Keratinocyte (primary cell): ENCODE data around the gene MME. TPM values are rescaled to one million over a fixed set of nuclear protein-coding genes. Genes with fewer than 3 reads are reported as not detected.

ENCODE experiments used
- DNase-seq: peaks from one replicate; pipeline ENCODE4 v3.0.0-alpha.2; 2011; ENCODE audit warnings: low read depth, missing footprints, low spot score
- FAIRE-seq: peaks from 2 replicates; lab custom pipeline; 2011; peaks lifted over from hg19 to GRCh38; lab: Jason Lieb, UNC
- H2AFZ ChIP-seq: 2 replicates; pipeline ENCODE4 v1.6.0; 2012; ENCODE audit warnings: low read length, control low read depth, inconsistent platforms; ENCODE audit not compliant: control insufficient read depth
- H3K27ac ChIP-seq: 2 replicates; pipeline ENCODE4 v1.5.1; 2011; ENCODE audit warnings: low read length; ENCODE audit not compliant: control insufficient read depth, insufficient read depth
- H3K27me3 ChIP-seq: 3 replicates; pipeline ENCODE4 v1.6.0; 2011; ENCODE audit warnings: low read length; ENCODE audit not compliant: control insufficient read depth, insufficient read depth; ENCODE audit errors: extremely low read depth
- H3K36me3 ChIP-seq, 2 experiments: 2 replicates in 1 of 2; 3 replicates in 1 of 2; pipeline ENCODE4 v1.5.1; 2011; ENCODE audit warnings: low read length in 2 of 2, mild to moderate bottlenecking in 1 of 2; ENCODE audit not compliant: control insufficient read depth in 2 of 2, insufficient read depth in 2 of 2; ENCODE audit errors: extremely low read depth in 1 of 2
- H3K4me1 ChIP-seq: 3 replicates; pipeline ENCODE4 v1.5.1; 2011; ENCODE audit warnings: low read length; ENCODE audit not compliant: control insufficient read depth, insufficient read depth; ENCODE audit errors: extremely low read depth
- H3K4me2 ChIP-seq: 3 replicates; pipeline ENCODE4 v1.6.0; 2011; ENCODE audit warnings: low read depth, low read length; ENCODE audit not compliant: control insufficient read depth, insufficient read depth; ENCODE audit errors: extremely low read depth
- H3K4me3 ChIP-seq, 3 experiments: fragments of 200-600 bp in 1 of 3; sonication (generic) in 1 of 3; 2 replicates in 2 of 3; 3 replicates in 1 of 3; pipeline ENCODE4 v1.5.1; 2011 to 2016; ENCODE audit warnings: low read length in 3 of 3, mild to moderate bottlenecking in 3 of 3, control low read depth in 2 of 3, inconsistent platforms in 1 of 3, low read depth in 1 of 3, mixed read lengths in 1 of 3, mixed run types in 1 of 3, moderate library complexity in 1 of 3; ENCODE audit not compliant: control insufficient read depth in 2 of 3, insufficient read depth in 2 of 3; ENCODE audit errors: extremely low read depth in 1 of 3
- H3K79me2 ChIP-seq: 2 replicates; pipeline ENCODE4 v1.6.0; 2012; ENCODE audit warnings: low read length; ENCODE audit not compliant: control insufficient read depth, insufficient read depth
- H3K9ac ChIP-seq: 3 replicates; pipeline ENCODE4 v1.6.0; 2011; ENCODE audit warnings: low read length; ENCODE audit not compliant: control insufficient read depth, insufficient read depth; ENCODE audit errors: extremely low read depth
- H3K9me1 ChIP-seq: 3 replicates; pipeline ENCODE4 v1.6.0; 2011; ENCODE audit warnings: low read length; ENCODE audit not compliant: control insufficient read depth, insufficient read depth; ENCODE audit errors: extremely low read depth
- H3K9me3 ChIP-seq: 2 replicates; pipeline ENCODE4 v1.5.1; 2012; ENCODE audit warnings: low read depth, low read length; ENCODE audit not compliant: control insufficient read depth
- H4K20me1 ChIP-seq: 3 replicates; pipeline ENCODE4 v1.6.0; 2011; ENCODE audit warnings: low read length; ENCODE audit not compliant: control insufficient read depth, insufficient read depth; ENCODE audit errors: extremely low read depth
- EZH2 ChIP-seq: IDR thresholded peaks from one replicate; pipeline ENCODE4 v1.6.1; 2012; ENCODE audit warnings: inconsistent platforms, mild to moderate bottlenecking, low read length, moderate library complexity
- dilution Hi-C: fragments of 300-500 bp; cut with MboI; formaldehyde crosslinking; loops from one replicate; pipeline ENCODE4 v1.7.0; 2020; ENCODE audit warnings: low sequenced_read_pairs; ENCODE audit not compliant: extremely low pct_ligation_motif_present
- polyA plus RNA-seq, 5 experiments: library from polyadenylated mRNA; depleted of rRNA in 3 of 5; stranded (reverse) in 3 of 5; stranded (forward) in 1 of 5; unstranded in 1 of 5; fragments of >200 nt; gene quantifications; 1 replicate in 1 of 5; 2 replicates in 3 of 5; 3 replicates in 1 of 5; pipeline versions ENCODE4 v1.2.1 to v1.2.3, GENCODE V29; 2011 to 2012; ENCODE audit warnings: missing spikeins in 2 of 5, low read depth in 1 of 5, low replicate concordance in 1 of 5
- TF ChIP-seq, protein P1 (sequence below), 3 experiments: IDR thresholded peaks in 1 of 3; conservative IDR thresholded peaks in 1 of 3; optimal IDR thresholded peaks in 1 of 3; 2 replicates in 2 of 3; 3 replicates in 1 of 3; pipeline versions ENCODE3 to v1.5.1; 2011; ENCODE audit warnings: low read length in 3 of 3, mild to moderate bottlenecking in 3 of 3, moderate library complexity in 2 of 3, control low read depth in 1 of 3, inconsistent platforms in 1 of 3; ENCODE audit not compliant: insufficient read depth in 2 of 3; ENCODE audit errors: extremely low read depth in 1 of 3

The MME gene
- polyA plus RNA-seq, 1 donor (not counting 4 experiments of a cell fraction or from before 2014, with no cell fraction given): 2.0 TPM

DNA sequence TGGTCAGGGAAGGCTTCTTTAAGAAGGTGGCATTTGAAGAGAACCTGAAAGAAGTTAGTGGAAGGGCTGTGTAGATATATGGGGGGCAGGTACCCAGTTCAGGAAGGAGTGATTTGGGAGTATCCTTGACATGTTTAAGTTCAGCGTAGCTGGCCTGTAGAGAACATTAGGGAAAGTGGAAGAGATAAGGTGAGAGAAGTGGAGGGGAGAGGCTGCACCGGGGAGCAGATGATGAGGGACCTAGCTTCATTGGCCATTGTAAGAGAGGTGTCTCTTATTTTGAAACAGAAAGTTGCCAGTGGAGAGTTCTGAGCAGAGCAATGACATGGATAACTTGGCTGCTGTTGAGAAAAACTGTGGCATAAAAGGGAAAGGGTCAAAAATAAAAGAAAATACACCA is 44.6 kb upstream of the MME start:
- Histone ChIP-seq H3K79me2 (no peaks in the 10 kb centered on the region), H3K4me3 (no peak overlapping the region), H3K27me3 (no peaks in the 10 kb centered on the region), H3K27ac (no peak overlapping the region), H2AFZ (no peak overlapping the region), H3K36me3 (no peaks in the 10 kb centered on the region), H3K9ac (no peak overlapping the region), H4K20me1 (no peaks in the 10 kb centered on the region), H3K9me1 (no peaks in the 10 kb centered on the region), H3K4me1 (no peaks in the 10 kb centered on the region), H3K9me3 (no peaks in the 10 kb centered on the region), H3K4me2 (no peak overlapping the region)
- DNase-seq (no peak), FAIRE-seq (no peak)
- TF ChIP-seq EZH2: no peak
- TF ChIP-seq, protein P1, sequence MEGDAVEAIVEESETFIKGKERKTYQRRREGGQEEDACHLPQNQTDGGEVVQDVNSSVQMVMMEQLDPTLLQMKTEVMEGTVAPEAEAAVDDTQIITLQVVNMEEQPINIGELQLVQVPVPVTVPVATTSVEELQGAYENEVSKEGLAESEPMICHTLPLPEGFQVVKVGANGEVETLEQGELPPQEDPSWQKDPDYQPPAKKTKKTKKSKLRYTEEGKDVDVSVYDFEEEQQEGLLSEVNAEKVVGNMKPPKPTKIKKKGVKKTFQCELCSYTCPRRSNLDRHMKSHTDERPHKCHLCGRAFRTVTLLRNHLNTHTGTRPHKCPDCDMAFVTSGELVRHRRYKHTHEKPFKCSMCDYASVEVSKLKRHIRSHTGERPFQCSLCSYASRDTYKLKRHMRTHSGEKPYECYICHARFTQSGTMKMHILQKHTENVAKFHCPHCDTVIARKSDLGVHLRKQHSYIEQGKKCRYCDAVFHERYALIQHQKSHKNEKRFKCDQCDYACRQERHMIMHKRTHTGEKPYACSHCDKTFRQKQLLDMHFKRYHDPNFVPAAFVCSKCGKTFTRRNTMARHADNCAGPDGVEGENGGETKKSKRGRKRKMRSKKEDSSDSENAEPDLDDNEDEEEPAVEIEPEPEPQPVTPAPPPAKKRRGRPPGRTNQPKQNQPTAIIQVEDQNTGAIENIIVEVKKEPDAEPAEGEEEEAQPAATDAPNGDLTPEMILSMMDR (optimal IDR thresholded peaks at IDR 0.05 in 1 of 3, IDR thresholded peaks at IDR 0.05 in 1 of 3, conservative IDR thresholded peaks at IDR 0.05 in 1 of 3; ENCODE audit: extremely low read depth in 1 of 3, insufficient read depth in 2 of 3, low read length in 3 of 3): no peak
- dilution Hi-C loops: no loop called here

- no peak overlapping the region for H2AFZ ChIP-seq
- H3K36me3 ChIP-seq: no peaks in the 10 kb centered on the region
- H3K27me3 ChIP-seq: no peaks in the 10 kb centered on the region
- H3K9me1 ChIP-seq: no peaks in the 10 kb centered on the region
- H3K79me2 ChIP-seq: no peaks in the 10 kb centered on the region
- dilution Hi-C loops: no loop called here
- H3K9ac ChIP-seq: no peak overlapping the region
- DNase-seq (no peak), FAIRE-seq (no peak)
- no peaks in the 10 kb centered on the region for H3K4me1 ChIP-seq
- no peak overlapping the region for H3K27ac ChIP-seq
- H3K4me3 ChIP-seq: no peak overlapping the region
- H3K4me2 ChIP-seq: no peak overlapping the region
- no peak for TF ChIP-seq EZH2
- TF ChIP-seq, protein P1 (optimal IDR thresholded peaks at IDR 0.05 in 1 of 3, IDR thresholded peaks at IDR 0.05 in 1 of 3, conservative IDR thresholded peaks at IDR 0.05 in 1 of 3; ENCODE audit: extremely low read depth in 1 of 3, insufficient read depth in 2 of 3, low read length in 3 of 3): no peak
- no peaks in the 10 kb centered on the region for H3K9me3 ChIP-seq
- H4K20me1 ChIP-seq: no peaks in the 10 kb centered on the region
Observed at GRCh38 chr3:155037508-155038202, 42.5 kb upstream of the MME start.
